ENCODE data around the gene DGKB.

DGKB gene

GRCh38 chr7:14859267-14859666 lies 43.3 kb downstream of the DGKB start:
- no peak for DNase-seq (ENCODE audit: low spot score)

DNA sequence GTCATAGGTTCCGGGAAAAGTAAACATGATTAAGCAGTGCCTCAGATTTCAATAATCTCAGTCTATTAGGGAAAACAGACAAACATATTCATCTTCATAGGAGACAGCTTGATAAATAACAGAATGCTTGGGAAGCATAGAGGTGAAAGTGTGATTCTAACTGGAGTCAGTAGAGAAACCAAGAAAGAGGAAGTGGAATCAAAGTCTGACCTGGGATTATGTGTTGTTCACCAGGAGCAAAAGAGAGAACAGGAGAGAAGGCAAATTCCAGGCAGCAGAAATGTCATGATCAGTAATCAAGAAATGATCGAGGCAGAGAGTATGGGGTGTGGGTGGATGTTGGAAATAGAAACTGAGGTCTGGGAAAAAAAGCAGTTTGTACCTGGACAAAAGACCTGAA lies 43.7 kb downstream of the DGKB start:
- DNase-seq (ENCODE audit: low spot score), result no peak

DNA sequence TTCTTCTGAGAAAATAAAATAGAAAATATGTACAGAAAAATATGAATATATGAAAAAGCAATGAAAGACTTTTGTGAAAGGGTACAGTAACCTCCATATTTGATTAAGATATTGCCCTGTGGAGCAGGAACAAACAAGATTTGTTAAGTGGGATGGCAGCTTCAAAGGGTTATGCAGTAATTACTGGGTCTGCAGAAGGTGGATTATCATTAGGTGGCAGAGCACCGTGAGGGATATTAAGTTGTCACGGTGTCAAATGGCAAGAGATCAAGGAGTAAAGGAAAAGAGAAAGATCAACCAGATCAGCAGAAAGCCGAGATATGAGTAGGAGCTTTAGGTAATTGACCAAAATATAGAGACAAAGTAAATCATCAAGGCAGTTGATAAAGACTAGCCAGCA lies 44.1 kb downstream of the DGKB start:
- no peak for DNase-seq (ENCODE audit: low spot score)

DNA sequence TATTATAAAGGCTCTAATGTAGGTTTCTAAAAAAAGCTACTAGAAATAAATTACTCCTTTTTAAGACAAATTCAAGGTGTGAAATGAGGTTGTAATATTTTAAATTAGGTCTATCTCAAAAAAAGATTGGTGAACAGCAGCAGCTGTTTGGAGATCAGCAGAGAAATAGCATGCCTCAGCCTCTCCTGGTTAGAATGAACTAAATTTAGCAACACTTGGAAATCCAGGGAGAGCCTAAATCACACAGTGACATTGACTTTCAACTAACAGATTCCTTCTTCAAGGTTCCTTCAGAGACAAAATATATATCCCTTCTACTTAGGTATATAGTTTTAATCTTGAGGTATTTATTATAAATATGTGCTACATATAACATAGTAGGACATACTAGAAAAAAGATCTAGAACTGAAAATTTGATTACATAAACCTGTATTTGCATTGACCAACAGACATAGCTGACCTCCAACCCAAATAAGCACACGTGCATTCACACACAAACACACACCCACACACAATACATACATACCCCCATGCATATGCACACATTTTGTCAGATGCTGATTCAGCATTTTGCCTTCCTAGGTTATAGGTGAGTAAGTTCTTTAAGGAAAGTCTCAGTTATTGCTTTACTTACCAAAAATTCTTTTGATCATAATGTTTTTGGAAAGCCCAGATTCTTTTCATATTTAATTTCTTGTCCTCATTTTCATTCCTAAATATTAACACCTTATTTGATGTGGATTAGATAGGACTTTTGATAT lies 47.3 kb downstream of the DGKB start:
- DNase-seq (ENCODE audit: low spot score), result no peak

GRCh38 chr7:14854471-14854870 lies 48.1 kb downstream of the DGKB start:
- no peak for DNase-seq (ENCODE audit: low spot score)

DNA sequence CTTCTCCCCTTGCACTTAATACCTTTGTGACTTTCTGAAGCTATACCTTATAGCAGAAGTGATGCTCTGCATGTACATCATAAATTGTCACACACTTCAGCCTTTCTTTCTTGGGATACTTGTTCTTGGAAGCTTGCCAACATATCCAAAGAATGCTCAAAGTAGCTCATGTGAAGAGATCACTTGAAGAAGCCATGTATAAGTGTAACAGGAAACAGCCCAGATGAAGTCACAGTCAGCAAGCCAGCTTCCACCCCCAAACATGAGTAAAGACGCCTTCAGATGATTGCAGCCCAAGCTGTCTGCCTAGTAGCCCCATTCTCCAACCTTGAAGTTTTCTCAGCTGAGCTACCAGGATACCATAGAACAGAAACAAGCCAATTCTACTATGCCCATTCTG lies 50.9 kb downstream of the DGKB start:
- DNase-seq (ENCODE audit: low spot score), result no peak

DNA sequence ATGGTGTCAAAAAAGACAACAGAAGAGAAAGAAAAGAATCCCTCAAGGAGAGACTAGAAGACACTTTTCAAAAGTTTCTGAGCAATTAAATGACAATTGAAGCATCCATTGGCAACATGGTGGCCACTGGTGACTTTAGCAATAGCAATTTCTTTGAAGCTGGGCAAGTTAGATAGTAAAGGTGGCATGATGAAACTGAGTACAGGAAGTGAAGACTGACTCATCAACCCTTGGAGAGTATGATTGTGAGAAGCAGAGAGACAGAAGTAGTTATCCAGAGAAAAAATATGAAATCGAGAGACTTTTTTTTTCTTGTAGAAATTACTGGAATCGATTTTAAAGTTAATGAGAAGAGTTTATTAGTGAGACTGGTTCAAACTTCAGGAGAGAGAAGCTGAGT lies 52.5 kb downstream of the DGKB start:
- no peak for DNase-seq (ENCODE audit: low spot score)

- no peak for DNase-seq (ENCODE audit: low spot score)
Observed at GRCh38 chr7:14846405-14846804, 56.1 kb downstream of the DGKB start.

- no peak for DNase-seq (ENCODE audit: low spot score)
Observed at GRCh38 chr7:14843755-14844154, 58.8 kb downstream of the DGKB start.

DNA sequence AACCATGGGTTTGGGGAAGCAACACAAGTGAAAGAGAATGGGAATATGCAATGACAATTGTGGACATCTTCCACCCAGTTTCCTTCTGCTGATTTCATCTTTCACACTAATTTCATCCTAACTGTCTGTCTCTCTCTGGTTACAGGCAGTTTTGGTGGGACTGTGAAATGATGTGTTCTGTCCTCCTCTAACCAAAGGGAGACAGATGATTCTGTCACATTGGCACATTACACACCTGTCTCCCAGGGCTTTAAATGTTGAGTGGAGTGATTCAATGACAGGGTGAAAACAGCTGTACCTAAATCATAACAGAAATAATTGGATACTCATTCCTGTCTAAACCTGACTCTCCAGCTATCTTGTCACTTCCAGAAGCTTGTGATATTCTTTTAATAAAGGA lies 60.0 kb downstream of the DGKB start:
- DNase-seq (ENCODE audit: low spot score), result no peak

DNA sequence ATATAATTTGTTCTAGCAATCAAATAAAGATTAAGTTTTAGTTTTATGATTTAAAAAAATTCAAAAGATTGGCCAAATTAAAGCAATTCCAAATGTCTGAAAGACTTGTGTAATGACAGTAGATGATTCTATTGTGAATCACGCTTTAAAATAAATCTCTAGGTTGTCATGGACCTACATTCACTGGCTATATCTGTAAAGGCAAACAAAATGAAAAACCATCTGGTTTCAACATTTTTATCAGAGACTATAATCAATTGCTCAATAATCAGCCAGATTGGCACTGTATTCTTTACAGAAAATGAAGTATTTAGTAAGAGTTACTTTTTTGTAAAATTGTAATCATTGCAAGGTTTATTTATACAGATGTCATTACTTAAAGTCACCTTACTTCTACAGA lies 60.7 kb downstream of the DGKB start:
- no peak for DNase-seq (ENCODE audit: low spot score)

GRCh38 chr7:14841086-14841485 lies 61.5 kb downstream of the DGKB start:
- no peak for DNase-seq (ENCODE audit: low spot score)

DNA sequence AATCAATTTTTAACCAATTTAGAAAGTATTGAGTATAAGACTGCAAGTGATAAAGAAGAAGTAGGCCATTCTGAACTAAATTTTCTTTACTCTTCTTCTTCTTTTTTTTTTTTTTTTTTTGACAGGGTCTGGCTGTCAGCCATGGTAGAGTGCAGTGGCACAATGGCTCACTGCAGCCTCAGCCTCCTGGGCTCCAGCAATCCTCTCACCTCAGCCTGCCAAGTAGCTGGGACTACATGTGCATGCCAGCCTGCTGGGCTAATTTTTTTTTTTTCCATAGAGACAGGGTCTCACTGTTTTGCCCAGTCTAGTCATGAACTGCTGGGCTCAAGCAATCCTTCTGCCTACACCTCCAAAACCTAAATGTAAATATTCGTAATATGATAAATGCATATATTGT lies 63.2 kb downstream of the DGKB start:
- DNase-seq (ENCODE audit: low spot score), result no peak

- no peak for DNase-seq (ENCODE audit: low spot score)
Observed at GRCh38 chr7:14837216-14837615, 65.3 kb downstream of the DGKB start.

GRCh38 chr7:14836571-14837189 lies 65.9 kb downstream of the DGKB start:
- DNase-seq (ENCODE audit: low spot score), result no peak

GRCh38 chr7:14836006-14836405 lies 66.5 kb downstream of the DGKB start:
- DNase-seq (ENCODE audit: low spot score), result no peak

DNA sequence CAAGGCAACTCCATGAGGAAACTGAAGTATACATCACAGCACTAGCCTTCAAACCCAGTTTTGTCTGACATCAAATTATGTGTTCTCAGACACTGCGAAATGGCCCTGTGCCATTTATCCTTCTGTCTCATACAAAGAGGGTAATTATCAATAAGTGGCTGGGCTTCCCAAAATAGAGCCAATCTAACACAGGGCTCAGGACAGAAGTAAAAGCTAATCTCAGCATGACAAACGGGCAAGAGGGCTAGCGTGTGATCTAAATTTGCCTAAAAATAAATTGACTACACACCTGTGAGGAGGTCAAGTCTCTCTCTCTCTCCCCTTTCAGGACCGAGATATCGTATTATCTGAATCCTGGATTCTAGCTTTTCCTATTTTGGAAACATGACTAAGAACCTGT lies 67.2 kb downstream of the DGKB start:
- DNase-seq (ENCODE audit: low spot score), result no peak

- DNase-seq (ENCODE audit: low spot score), result no peak
Observed at GRCh38 chr7:14834883-14835282, 67.7 kb downstream of the DGKB start.

DNA sequence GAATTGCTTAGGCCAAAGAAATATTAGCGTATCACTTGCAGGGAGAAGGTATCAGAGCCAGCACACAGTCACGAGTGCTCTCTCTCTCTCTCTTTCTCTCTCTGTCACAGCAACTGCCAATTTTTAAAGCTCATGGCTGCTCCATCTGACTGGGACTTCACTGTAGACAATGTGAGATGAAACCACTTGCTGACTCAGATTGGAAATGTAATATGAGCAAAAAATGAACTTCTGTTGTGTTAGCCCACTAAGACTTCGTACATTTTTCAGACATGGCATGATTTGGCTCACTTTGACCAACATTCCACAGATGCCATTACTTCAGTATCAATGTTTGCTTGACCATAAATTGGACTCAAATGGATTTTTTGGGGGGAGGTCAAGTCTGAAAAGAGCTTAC lies 68.1 kb downstream of the DGKB start:
- DNase-seq (ENCODE audit: low spot score), result no peak

- no peak for DNase-seq (ENCODE audit: low spot score)
Observed at GRCh38 chr7:14833707-14834106, 68.8 kb downstream of the DGKB start.

DNA sequence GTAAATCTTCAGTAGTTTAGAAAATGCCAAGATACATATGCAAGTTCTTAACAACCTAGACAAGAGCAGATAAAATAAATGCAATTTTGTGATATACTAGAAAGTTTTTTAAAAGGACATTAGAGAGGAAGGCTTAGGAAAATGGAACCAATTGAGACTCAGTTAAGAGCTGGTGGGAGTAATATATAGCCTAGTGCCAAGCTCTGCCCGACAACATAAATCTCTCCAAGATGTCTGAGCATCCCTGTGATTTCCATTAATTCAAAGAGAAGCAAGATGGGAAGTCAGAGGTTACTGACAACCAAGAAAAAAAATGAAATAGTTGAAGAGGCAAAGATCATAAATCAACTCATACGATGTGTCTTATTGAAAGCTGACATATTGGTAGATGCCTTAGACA lies 74.5 kb downstream of the DGKB start:
- DNase-seq (ENCODE audit: low spot score), result no peak

DNA sequence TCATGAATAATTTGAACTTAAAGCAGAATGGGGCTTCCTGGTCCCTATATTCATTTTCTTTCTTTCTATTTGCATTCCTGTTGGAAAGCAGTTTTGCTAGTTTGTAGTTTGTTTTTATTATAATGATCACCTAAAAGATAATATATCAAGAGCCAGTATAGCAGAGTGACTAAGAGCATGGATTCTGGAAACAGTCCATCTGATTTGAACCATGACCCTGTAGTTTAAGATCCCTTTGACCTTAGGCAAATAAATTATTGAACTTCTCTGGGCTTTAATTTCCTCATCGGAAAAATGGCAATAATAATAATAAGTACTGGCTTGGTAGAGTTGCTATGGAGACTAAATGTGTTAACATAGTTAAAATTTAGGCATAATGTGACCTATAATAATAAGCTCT lies 76.1 kb downstream of the DGKB start:
- DNase-seq (ENCODE audit: low spot score), result no peak

DNA sequence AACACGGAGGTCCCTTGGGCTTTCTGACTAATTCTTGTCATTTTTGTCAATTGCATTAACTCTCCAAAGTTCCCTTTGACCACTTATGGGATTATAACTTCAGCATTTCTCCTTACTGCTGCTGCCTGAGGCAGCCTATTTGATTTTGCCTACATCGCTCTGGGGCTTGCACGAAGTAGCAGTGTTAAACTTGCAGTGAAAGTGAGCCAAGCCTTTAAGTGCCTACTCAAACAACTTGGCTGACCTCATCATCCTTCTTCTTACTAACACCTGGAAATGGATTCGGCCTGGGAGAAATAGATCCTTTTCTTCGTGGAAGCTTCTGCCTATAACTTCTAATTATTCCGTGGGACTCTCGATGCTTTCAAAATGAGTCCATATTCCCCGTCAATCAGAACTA lies 76.6 kb downstream of the DGKB start:
- no peak for DNase-seq (ENCODE audit: low spot score)

GRCh38 chr7:14822481-14822854 lies 80.1 kb downstream of the DGKB start:
- DNase-seq (ENCODE audit: low spot score), result no peak
